ENCODE measurements around the gene LRPAP1. TPM values are rescaled to one million over a fixed set of nuclear protein-coding genes. Genes with fewer than 3 reads are reported as not detected.

The LRPAP1 gene
- total and polyA plus RNA-seq, 2 donors (not counting 3 experiments of a cell fraction or from before 2014, with no cell fraction given): 90.1 to 170 TPM

DNA sequence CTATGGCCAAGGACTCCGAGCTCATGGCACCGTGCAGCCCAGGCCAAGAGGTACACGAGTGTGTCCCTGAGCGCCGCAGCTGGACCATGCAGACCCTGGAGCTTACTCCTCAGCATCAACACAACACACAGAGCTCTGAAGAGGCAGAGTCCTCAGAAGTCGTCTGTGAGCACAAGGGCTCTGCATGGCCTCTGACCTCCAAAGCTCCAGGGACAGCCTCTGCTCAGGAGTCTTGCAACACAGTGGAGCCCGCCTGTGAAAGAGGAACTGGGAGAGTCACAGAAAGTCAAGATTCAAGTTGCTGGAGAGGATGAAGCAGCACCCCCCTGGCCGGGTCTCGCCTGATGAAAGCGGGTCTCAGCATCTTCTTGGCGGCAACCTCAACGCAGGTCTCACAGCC lies 2.9 kb downstream of the LRPAP1 start:
- Histone ChIP-seq H3K79me2 (ENCODE audit: control insufficient read depth, insufficient read depth, low read length) (peaks cover 46% of the 10 kb centered on the region), H3K4me1 (ENCODE audit: control insufficient read depth, extremely low read depth, insufficient read depth, low read length) (peaks cover 11% of the 10 kb centered on the region), H3K9me3 (replicated peaks; ENCODE audit: control insufficient read depth, insufficient read depth, low read length) (no peaks in the 10 kb centered on the region), H3K36me3 (ENCODE audit: control insufficient read depth in 2 of 2, extremely low read depth in 1 of 2, insufficient read depth in 2 of 2, low read length in 2 of 2) (peaks cover 3 to 17% of the 10 kb centered on the region in 2 experiments), H3K4me3 (replicated peaks in 1 of 3; ENCODE audit: insufficient read depth in 1 of 3, low read depth in 1 of 3, low read length in 3 of 3) (no peak overlapping the region), H3K27ac (ENCODE audit: insufficient read depth, low read depth, low read length) (no peak overlapping the region), H2AFZ (ENCODE audit: low read depth, low read length) (no peak overlapping the region), H3K4me2 (ENCODE audit: insufficient read depth, low read length) (no peak overlapping the region), H3K9ac (replicated peaks; ENCODE audit: extremely low read depth, insufficient read depth, low read length) (no peak overlapping the region), H4K20me1 (replicated peaks; ENCODE audit: control insufficient read depth, extremely low read depth, insufficient read depth, low read length) (peaks cover 2% of the 10 kb centered on the region), H3K9me1 (replicated peaks; ENCODE audit: control insufficient read depth, extremely low read depth, insufficient read depth, low read length) (no peaks in the 10 kb centered on the region), H3K27me3 (ENCODE audit: control insufficient read depth in 2 of 2, insufficient read depth in 2 of 2, low read length in 2 of 2) (peaks cover 0 to 4% of the 10 kb centered on the region in 2 experiments)
- TF ChIP-seq FOS (IDR thresholded peaks at IDR 0.05; ENCODE audit: borderline replicate concordance, insufficient read depth, low read length) (no peak), EZH2 (IDR thresholded peaks at IDR 0.05; ENCODE audit: borderline replicate concordance, low read depth, low read length, severe bottlenecking) (no peak), JUN (IDR thresholded peaks at IDR 0.05; ENCODE audit: borderline replicate concordance, insufficient read depth, insufficient read length, low read depth) (no peak), POLR2A (IDR thresholded peaks at IDR 0.05; ENCODE audit: low read depth, low read length) (no peak), MYC (IDR thresholded peaks at IDR 0.05; ENCODE audit: low read depth, low read length) (no peak), POLR2AphosphoS5 (IDR thresholded peaks at IDR 0.05; ENCODE audit: insufficient read depth, low read depth, low read length) (no peak)
- TF ChIP-seq, protein P1, sequence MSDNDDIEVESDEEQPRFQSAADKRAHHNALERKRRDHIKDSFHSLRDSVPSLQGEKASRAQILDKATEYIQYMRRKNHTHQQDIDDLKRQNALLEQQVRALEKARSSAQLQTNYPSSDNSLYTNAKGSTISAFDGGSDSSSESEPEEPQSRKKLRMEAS (IDR thresholded peaks at IDR 0.05; ENCODE audit: insufficient read depth, insufficient read length): no peak
- BruUV-seq (replicated peaks): no TSS peak
- no peak for DNase-seq (ENCODE audit: low read depth, low spot score)
- intact Hi-C loops (cut with micrococcal nuclease) (no loop called here), dilution Hi-C loops (cut with MboI; ENCODE audit: extremely low pct_ligation_motif_present, low sequenced_read_pairs) (no loop called here)
- no peak for FAIRE-seq
- ChIA-PET POLR2A (no interaction called here), CTCF (no interaction called here)
